Erythroblast (primary cell): Measurements from ENCODE around the gene SOCS7.

Experiments used
- GATA1 ChIP-seq: IDR thresholded peaks from 2 replicates; pipeline ENCODE4 v1.6.1; 2011; ENCODE audit warnings: low read depth, mild to moderate bottlenecking, control low read depth, low read length, moderate library complexity
- POLR2A ChIP-seq: IDR thresholded peaks from 2 replicates; pipeline ENCODE4 v1.6.1; 2011; ENCODE audit warnings: mild to moderate bottlenecking, low read length

GRCh38 chr17:38436386-38436785 is 84.7 kb downstream of the SOCS7 start:
- TF ChIP-seq POLR2A: no peak
- TF ChIP-seq GATA1: no peak
